A549 (cell line): ENCODE results near the gene SLC2A13. TPM values are rescaled to one million over a fixed set of nuclear protein-coding genes. Genes with fewer than 3 reads are reported as not detected.
A peak's percentile ranks its signal among the peaks of the same experiment; 100 is the strongest.

Experiments used
- ATAC-seq, 2 experiments: fragments of 200-7000 bp in 1 of 2; fragments of >200 bp in 1 of 2; cut with Nextera tagmentation in 1 of 2; cut with Tn5 transposase in 1 of 2; 3 replicates each; pipeline versions ENCODE4 v1.8.0 to v1.9.1; 2018 to 2020; ENCODE audit warnings: mild to moderate bottlenecking in 1 of 2, moderate library complexity in 1 of 2
- CTCF ChIA-PET: fragments of 300-600 bp; sonication (Branson Sonifier 250); formaldehyde crosslinking; extraction: SDS; loops from one replicate; lab custom pipeline; 2021; ENCODE audit warnings: antibody characterized with exemption, inconsistent platforms; lab: Yijun Ruan, JAX
- POLR2A ChIA-PET: fragments of 350-600 bp; formaldehyde crosslinking; extraction: SDS; loops from one replicate; lab custom pipeline; 2021; ENCODE audit warnings: antibody characterized with exemption, inconsistent platforms; lab: Yijun Ruan, JAX
- DNase-seq, 2 experiments: peaks; one replicate each; pipeline versions ENCODE4 v3.0.0 to v3.0.0-alpha.2; 2011 to 2016; ENCODE audit warnings: low read depth in 1 of 2, low spot score in 1 of 2
- FAIRE-seq: peaks from 2 replicates; lab custom pipeline; 2011; peaks lifted over from hg19 to GRCh38; lab: Jason Lieb, UNC
- H3K27ac ChIP-seq, 2 experiments: fragments of >200 bp; sonication (Bioruptor Twin); formaldehyde crosslinking; 3 replicates each; pipeline ENCODE4 v1.5.1; 2016 to 2017
- H3K4me1 ChIP-seq: fragments of >200 bp; sonication (Bioruptor Twin); formaldehyde crosslinking; 3 replicates; pipeline ENCODE4 v1.6.1; 2016
- H3K4me2 ChIP-seq: fragments of >200 bp; sonication (Bioruptor Twin); formaldehyde crosslinking; 3 replicates; pipeline ENCODE4 v1.6.1; 2016
- H3K4me3 ChIP-seq: fragments of >200 bp; sonication (Bioruptor Twin); formaldehyde crosslinking; 3 replicates; pipeline ENCODE4 v1.5.1; 2016
- H3K9me3 ChIP-seq: fragments of >200 bp; sonication (Bioruptor Twin); formaldehyde crosslinking; 3 replicates; pipeline ENCODE4 v1.6.1; 2016
- BHLHE40 ChIP-seq: IDR thresholded peaks from 2 replicates; pipeline ENCODE4 v1.6.1; 2012; ENCODE audit warnings: low read depth, low read length, inconsistent platforms
- CBX8 ChIP-seq: fragments of 200-600 bp; sonication (generic); IDR thresholded peaks from 2 replicates; pipeline ENCODE4 v1.6.1; 2016
- CEBPB ChIP-seq, 2 experiments: fragments of >200 bp in 1 of 2; sonication (Bioruptor Twin) in 1 of 2; formaldehyde crosslinking in 1 of 2; IDR thresholded peaks; 2 replicates each; pipeline ENCODE4 v1.6.1; 2012 to 2016
- EHF ChIP-seq: fragments of 250-450 bp; sonication (Bioruptor Pico); IDR thresholded peaks from 2 replicates; pipeline ENCODE4 v1.5.0; 2020; ENCODE audit warnings: mild to moderate bottlenecking
- FOSB ChIP-seq: fragments of 250-450 bp; sonication (Bioruptor Pico); IDR thresholded peaks from 2 replicates; pipeline ENCODE4 v1.5.0; 2020; ENCODE audit warnings: mild to moderate bottlenecking, moderate library complexity
- FOSL2 ChIP-seq, 2 experiments: fragments of 450-650 bp in 1 of 2; fragments of >200 bp in 1 of 2; sonication (Bioruptor Twin) in 1 of 2; formaldehyde crosslinking; IDR thresholded peaks; 2 replicates each; pipeline versions ENCODE4 v1.5.0 to v1.6.1; 2016 to 2020; ENCODE audit warnings: mild to moderate bottlenecking in 1 of 2, moderate library complexity in 1 of 2
- FOXS1 ChIP-seq: fragments of 250-450 bp; sonication (Bioruptor Pico); IDR thresholded peaks from 2 replicates; pipeline ENCODE4 v1.5.0; 2020; ENCODE audit warnings: mild to moderate bottlenecking, moderate library complexity
- GATA3 ChIP-seq: IDR thresholded peaks from 2 replicates; pipeline ENCODE4 v1.6.1; 2012; ENCODE audit warnings: borderline replicate concordance
- HDAC2 ChIP-seq: fragments of 200-600 bp; sonication (generic); IDR thresholded peaks from 2 replicates; pipeline ENCODE4 v1.6.1; 2016
- HOXB5 ChIP-seq: fragments of 250-450 bp; sonication (Bioruptor Pico); IDR thresholded peaks from 2 replicates; pipeline ENCODE4 v1.5.0; 2020; ENCODE audit warnings: mild to moderate bottlenecking, moderate library complexity
- JUNB ChIP-seq: fragments of >200 bp; sonication (Bioruptor Twin); formaldehyde crosslinking; IDR thresholded peaks from 2 replicates; pipeline ENCODE4 v1.6.1; 2016
- KDM5A ChIP-seq: fragments of 200-600 bp; sonication (generic); IDR thresholded peaks from 2 replicates; pipeline ENCODE4 v1.6.1; 2016; ENCODE audit warnings: antibody characterized with exemption, mild to moderate bottlenecking
- MAFK ChIP-seq: fragments of 450-650 bp; IDR thresholded peaks from 2 replicates; pipeline ENCODE4 v1.6.1; 2014; ENCODE audit not compliant: partially characterized antibody
- NFE2L2 ChIP-seq: fragments of 150-350 bp; conservative IDR thresholded peaks from 2 replicates; pipeline ENCODE4 v1.6.1; 2014; ENCODE audit warnings: low read length
- RCOR1 ChIP-seq: fragments of 150-350 bp; IDR thresholded peaks from 2 replicates; pipeline ENCODE4 v1.6.1; 2014; ENCODE audit warnings: antibody characterized with exemption, low read length, low read depth
- RNF2 ChIP-seq: fragments of 200-600 bp; sonication (generic); IDR thresholded peaks from 2 replicates; pipeline ENCODE4 v1.6.1; 2016; ENCODE audit warnings: low read depth, mild to moderate bottlenecking, antibody characterized with exemption, moderate library complexity, borderline replicate concordance
- SMC3 ChIP-seq: fragments of >200 bp; sonication (Bioruptor Twin); formaldehyde crosslinking; IDR thresholded peaks from 3 replicates; pipeline ENCODE4 v1.6.1; 2018; ENCODE audit warnings: inconsistent platforms
- SREBF2 ChIP-seq: fragments of 450-650 bp; IDR thresholded peaks from 2 replicates; pipeline ENCODE4 v1.6.1; 2014; ENCODE audit warnings: mild to moderate bottlenecking, moderate library complexity
- TP53 ChIP-seq: fragments of 250-450 bp; sonication (Bioruptor Pico); IDR thresholded peaks from 2 replicates; pipeline ENCODE4 v1.5.0; 2021; ENCODE audit warnings: mild to moderate bottlenecking, moderate library complexity
- ZSCAN20 ChIP-seq: fragments of 250-450 bp; sonication (Bioruptor Pico); IDR thresholded peaks from 2 replicates; pipeline ENCODE4 v1.8.0; 2022; ENCODE audit warnings: mild to moderate bottlenecking, moderate library complexity
- WGBS: methylation state at CpG from one replicate; pipeline ENCODE4 v1.1.6; 2017; ENCODE audit errors: missing lambda C conversion rate; 5-methylcytosine and 5-hydroxymethylcytosine counted together
- polyA plus RNA-seq, 4 experiments: library from polyadenylated mRNA; depleted of rRNA in 3 of 4; stranded (reverse); fragments of >200 nt; fragmentation: RNase III in 1 of 4; extraction: RNeasy Plus Mini Kit Qiagen cat#74134 plus additional on column Dnase treatment in 1 of 4; gene quantifications; 2 replicates in 3 of 4; 3 replicates in 1 of 4; pipeline ENCODE4 v1.2.3, GENCODE V29; 2011 to 2017
- TF ChIP-seq, protein P1 (sequence below): fragments of 450-650 bp; IDR thresholded peaks from 2 replicates; pipeline ENCODE4 v1.6.1; 2014; ENCODE audit warnings: antibody characterized with exemption
- TF ChIP-seq, protein P2 (sequence below): fragments of 250-450 bp; sonication (Bioruptor Pico); IDR thresholded peaks from 2 replicates; pipeline ENCODE4 v1.5.0; 2021; ENCODE audit warnings: mild to moderate bottlenecking, moderate library complexity, borderline replicate concordance
- TF ChIP-seq, protein P3 (sequence below): IDR thresholded peaks from 2 replicates; pipeline ENCODE4 v1.6.1; 2012; ENCODE audit warnings: low read depth, borderline replicate concordance
- TF ChIP-seq, protein P4 (sequence below): fragments of >200 bp; sonication (Bioruptor Twin); formaldehyde crosslinking; IDR thresholded peaks from 3 replicates; pipeline ENCODE4 v1.5.1; 2016

The SLC2A13 gene
- polyA plus RNA-seq, 2 of the 4 experiments (the other 2 are of a cell fraction) = 4.5 to 8.2 TPM

DNA sequence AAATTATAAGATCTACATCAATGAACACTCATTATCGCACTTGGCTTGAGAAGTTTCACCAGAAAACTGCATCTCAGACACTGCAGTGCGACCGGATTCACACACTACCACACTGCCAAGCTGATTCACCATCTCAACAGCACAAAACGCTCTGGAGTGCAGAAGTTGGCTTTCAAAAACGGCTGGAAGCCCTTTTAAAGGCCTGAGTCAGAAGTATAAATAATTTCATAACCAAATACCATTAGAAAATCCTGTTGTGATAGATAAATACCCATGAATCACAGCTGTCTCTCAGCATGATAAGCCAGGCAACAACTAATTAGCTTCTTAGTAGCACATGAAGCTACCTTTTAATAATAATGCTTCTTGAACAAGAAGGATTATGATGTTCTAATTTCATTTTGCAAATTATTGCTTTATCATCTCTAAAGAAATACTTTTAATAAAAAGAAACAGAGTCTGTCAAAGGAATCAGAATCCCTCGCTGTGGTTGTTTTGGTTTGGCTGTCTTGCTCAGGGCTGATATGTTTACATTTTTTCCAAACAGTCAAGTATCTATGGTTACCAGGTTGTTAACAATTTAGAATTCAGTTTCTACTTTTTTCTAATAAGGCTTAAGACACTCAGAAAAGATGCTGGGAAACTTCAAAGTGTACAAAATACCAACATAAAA is 51.2 kb downstream of the SLC2A13 start:
- H3K9me3 ChIP-seq = no peaks in the 10 kb centered on the region
- ChIA-PET POLR2A (no interaction called here), CTCF (interaction anchor here (1.1 to 2.5 kb wide), 3 partner anchors 24 to 52 kb away, joined by 4 to 13 read pairs (median 7); no protein-coding TSS in a partner anchor)
- no peak overlapping the region for H3K4me3 ChIP-seq
- WGBS = 13% methylated on average over 6 of the region's 6 CpGs
- DNase-seq = peak; percentile 21 to 58
- no peak overlapping the region; a peak in 1 of 6 replicates for H3K27ac ChIP-seq
- ATAC-seq = peak; percentile 79 to 95
- peak; percentile 72 for FAIRE-seq
- H3K4me1 ChIP-seq = peaks cover 24% of the 10 kb centered on the region; the same call in 2 of the 3 replicates
- TF ChIP-seq KDM5A (no peak), TP53 (CRISPR knock-in tag) (no peak), MAFK (peak; percentile 24), CEBPB (IDR thresholded peaks at IDR 0.05) (peak in 1 of 2 experiments; percentile 36; a peak in 1 of 4 replicates), JUNB (peak; percentile 41; the same call in 1 of the 2 replicates), HOXB5 (CRISPR knock-in tag) (no peak), SMC3 (no peak), FOSB (0 out of 2 replicates have a peak, but pooled peaks have one; percentile 40), SREBF2 (no peak), RCOR1 (no peak), GATA3 (no peak; the same call in 1 of the 2 replicates), NFE2L2 (no peak), HDAC2 (no peak), CBX8 (no peak), BHLHE40 (no peak), EHF (CRISPR knock-in tag) (no peak), RNF2 (no peak), FOSL2 (IDR thresholded peaks at IDR 0.05) (0 out of 2 replicates have a peak, but pooled peaks have one; percentile 31), FOSL2 (CRISPR knock-in tag; IDR thresholded peaks at IDR 0.05) (peak; percentile 61), ZSCAN20 (CRISPR knock-in tag) (no peak), FOXS1 (0 out of 2 replicates have a peak, but pooled peaks have one; percentile 36)
- TF ChIP-seq, protein P1, sequence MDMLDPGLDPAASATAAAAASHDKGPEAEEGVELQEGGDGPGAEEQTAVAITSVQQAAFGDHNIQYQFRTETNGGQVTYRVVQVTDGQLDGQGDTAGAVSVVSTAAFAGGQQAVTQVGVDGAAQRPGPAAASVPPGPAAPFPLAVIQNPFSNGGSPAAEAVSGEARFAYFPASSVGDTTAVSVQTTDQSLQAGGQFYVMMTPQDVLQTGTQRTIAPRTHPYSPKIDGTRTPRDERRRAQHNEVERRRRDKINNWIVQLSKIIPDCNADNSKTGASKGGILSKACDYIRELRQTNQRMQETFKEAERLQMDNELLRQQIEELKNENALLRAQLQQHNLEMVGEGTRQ = no peak
- TF ChIP-seq, protein P2, sequence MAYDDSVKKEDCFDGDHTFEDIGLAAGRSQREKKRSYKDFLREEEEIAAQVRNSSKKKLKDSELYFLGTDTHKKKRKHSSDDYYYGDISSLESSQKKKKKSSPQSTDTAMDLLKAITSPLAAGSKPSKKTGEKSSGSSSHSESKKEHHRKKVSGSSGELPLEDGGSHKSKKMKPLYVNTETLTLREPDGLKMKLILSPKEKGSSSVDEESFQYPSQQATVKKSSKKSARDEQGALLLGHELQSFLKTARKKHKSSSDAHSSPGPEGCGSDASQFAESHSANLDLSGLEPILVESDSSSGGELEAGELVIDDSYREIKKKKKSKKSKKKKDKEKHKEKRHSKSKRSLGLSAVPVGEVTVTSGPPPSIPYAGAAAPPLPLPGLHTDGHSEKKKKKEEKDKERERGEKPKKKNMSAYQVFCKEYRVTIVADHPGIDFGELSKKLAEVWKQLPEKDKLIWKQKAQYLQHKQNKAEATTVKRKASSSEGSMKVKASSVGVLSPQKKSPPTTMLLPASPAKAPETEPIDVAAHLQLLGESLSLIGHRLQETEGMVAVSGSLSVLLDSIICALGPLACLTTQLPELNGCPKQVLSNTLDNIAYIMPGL = no peak
- TF ChIP-seq, protein P3, sequence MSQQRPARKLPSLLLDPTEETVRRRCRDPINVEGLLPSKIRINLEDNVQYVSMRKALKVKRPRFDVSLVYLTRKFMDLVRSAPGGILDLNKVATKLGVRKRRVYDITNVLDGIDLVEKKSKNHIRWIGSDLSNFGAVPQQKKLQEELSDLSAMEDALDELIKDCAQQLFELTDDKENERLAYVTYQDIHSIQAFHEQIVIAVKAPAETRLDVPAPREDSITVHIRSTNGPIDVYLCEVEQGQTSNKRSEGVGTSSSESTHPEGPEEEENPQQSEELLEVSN = no peak
- TF ChIP-seq, protein P4, sequence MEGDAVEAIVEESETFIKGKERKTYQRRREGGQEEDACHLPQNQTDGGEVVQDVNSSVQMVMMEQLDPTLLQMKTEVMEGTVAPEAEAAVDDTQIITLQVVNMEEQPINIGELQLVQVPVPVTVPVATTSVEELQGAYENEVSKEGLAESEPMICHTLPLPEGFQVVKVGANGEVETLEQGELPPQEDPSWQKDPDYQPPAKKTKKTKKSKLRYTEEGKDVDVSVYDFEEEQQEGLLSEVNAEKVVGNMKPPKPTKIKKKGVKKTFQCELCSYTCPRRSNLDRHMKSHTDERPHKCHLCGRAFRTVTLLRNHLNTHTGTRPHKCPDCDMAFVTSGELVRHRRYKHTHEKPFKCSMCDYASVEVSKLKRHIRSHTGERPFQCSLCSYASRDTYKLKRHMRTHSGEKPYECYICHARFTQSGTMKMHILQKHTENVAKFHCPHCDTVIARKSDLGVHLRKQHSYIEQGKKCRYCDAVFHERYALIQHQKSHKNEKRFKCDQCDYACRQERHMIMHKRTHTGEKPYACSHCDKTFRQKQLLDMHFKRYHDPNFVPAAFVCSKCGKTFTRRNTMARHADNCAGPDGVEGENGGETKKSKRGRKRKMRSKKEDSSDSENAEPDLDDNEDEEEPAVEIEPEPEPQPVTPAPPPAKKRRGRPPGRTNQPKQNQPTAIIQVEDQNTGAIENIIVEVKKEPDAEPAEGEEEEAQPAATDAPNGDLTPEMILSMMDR = no peak
- H3K4me2 ChIP-seq = peak overlapping the region; percentile 68
